ENCODE results near the gene LRRC56. TPM values are rescaled to one million over a fixed set of nuclear protein-coding genes. Genes with fewer than 3 reads are reported as not detected.
A peak's percentile ranks its signal among the peaks of the same experiment; 100 is the strongest.
"Not testable (repeated sequence)": the region's sequence is repeated elsewhere in the genome, so short reads cannot be mapped to it uniquely, and the experiment has no call there.

The LRRC56 gene
- total and polyA plus RNA-seq, 9 donors: 1.7 to 8.4 (median 5.4) TPM

DNA sequence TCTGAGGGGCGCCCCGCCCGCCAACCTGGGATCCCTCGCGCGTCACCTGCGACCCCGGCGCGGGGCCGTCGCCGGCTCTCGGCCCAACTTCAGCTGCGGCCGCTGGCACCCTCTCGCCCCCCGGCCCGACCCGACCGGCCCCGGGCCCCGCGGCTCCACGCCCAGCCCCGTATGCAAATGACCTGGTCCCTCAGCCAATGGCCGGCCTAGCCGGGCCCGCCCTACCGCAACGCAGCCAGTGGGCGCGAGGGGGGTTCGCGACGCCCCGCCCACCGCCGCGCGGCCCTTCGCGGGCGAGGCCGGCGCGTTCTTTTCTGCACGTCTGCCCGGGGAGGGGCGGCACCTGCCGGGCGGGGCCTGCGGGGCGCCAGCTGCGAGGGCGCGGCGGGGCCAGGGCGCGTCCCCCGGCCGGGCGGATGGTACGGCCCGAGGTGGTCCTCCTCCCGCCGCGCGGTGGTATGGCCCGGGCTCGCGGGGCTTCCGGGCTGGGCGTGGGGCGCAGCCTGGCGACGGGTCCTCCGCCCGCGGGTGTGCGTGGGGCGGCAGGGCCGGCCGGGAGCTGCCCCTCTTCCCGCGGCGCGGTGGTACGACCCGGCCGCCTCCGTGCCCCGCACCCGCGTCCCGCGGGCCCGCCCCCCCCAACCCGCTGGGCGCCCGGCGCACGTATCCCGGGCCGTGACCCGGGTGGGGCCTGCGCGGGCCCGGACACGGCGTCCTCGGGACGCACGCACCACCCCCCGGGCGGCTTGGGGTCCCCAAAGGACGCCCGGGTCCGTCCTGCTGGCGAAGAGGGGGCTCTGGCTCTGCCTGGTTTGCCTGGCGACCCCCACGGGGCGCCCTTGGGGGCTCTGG, 31.2 kb downstream of the LRRC56 start:
- H3K36me3 ChIP-seq (ENCODE audit: control insufficient read depth, insufficient read depth, low read length): no peaks in the 10 kb centered on the region
- peaks cover 6% of the 10 kb centered on the region for H3K27me3 ChIP-seq (ENCODE audit: control insufficient read depth, insufficient read depth, low read length)
- H3K27ac ChIP-seq (ENCODE audit: low read length): peak overlapping the region; percentile 65
- peaks cover 21% of the 10 kb centered on the region for H3K4me1 ChIP-seq (ENCODE audit: control insufficient read depth, insufficient read depth, low read length)
- peak; percentile 98 for DNase-seq
- no peaks in the 10 kb centered on the region for H3K9me3 ChIP-seq (replicated peaks; ENCODE audit: control insufficient read depth, low read depth, low read length)
- peak overlapping the region; percentile 55 for H3K4me3 ChIP-seq (ENCODE audit: low read length)
- under 1% methylated on average over 123 of the region's 123 CpGs for WGBS (ENCODE audit: insufficient coverage)

- Histone ChIP-seq H3K36me3 (ENCODE audit: control insufficient read depth, insufficient read depth, low read length) (no peaks in the 10 kb centered on the region), H3K4me1 (ENCODE audit: control insufficient read depth, insufficient read depth, low read length) (peaks cover 22% of the 10 kb centered on the region), H3K27me3 (ENCODE audit: control insufficient read depth, insufficient read depth, low read length) (peaks cover 9% of the 10 kb centered on the region), H3K4me3 (ENCODE audit: low read length) (peak overlapping the region; percentile 55), H3K27ac (ENCODE audit: low read length) (peak overlapping the region; percentile 65), H3K9me3 (replicated peaks; ENCODE audit: control insufficient read depth, low read depth, low read length) (no peaks in the 10 kb centered on the region)
- 31% methylated on average over 36 of the region's 36 CpGs for WGBS (ENCODE audit: insufficient coverage)
- peak; percentile 40 for DNase-seq
Measured at GRCh38 chr11:569158-569885, 32.0 kb downstream of the LRRC56 start.

- H3K4me1 ChIP-seq (ENCODE audit: control insufficient read depth, insufficient read depth, low read length): peaks cover 28% of the 10 kb centered on the region
- H3K4me3 ChIP-seq (ENCODE audit: low read length): no peak overlapping the region
- H3K27ac ChIP-seq (ENCODE audit: low read length): no peak overlapping the region
- no peaks in the 10 kb centered on the region for H3K36me3 ChIP-seq (ENCODE audit: control insufficient read depth, insufficient read depth, low read length)
- WGBS (ENCODE audit: insufficient coverage): 66% methylated on average over 6 of the region's 8 CpGs
- peaks cover 22% of the 10 kb centered on the region for H3K27me3 ChIP-seq (ENCODE audit: control insufficient read depth, insufficient read depth, low read length)
- DNase-seq: no peak
- H3K9me3 ChIP-seq (replicated peaks; ENCODE audit: control insufficient read depth, low read depth, low read length): no peaks in the 10 kb centered on the region
Measured at GRCh38 chr11:571802-572185, 34.5 kb downstream of the LRRC56 start.

GRCh38 chr11:573146-573759, 35.9 kb downstream of the LRRC56 start:
- no peak for DNase-seq
- H3K27me3 ChIP-seq (ENCODE audit: control insufficient read depth, insufficient read depth, low read length): peaks cover 22% of the 10 kb centered on the region
- H3K27ac ChIP-seq (ENCODE audit: low read length): no peak overlapping the region
- WGBS (ENCODE audit: insufficient coverage): 89% methylated on average over 11 of the region's 16 CpGs
- H3K36me3 ChIP-seq (ENCODE audit: control insufficient read depth, insufficient read depth, low read length): peaks cover 2% of the 10 kb centered on the region
- peaks cover 32% of the 10 kb centered on the region for H3K4me1 ChIP-seq (ENCODE audit: control insufficient read depth, insufficient read depth, low read length)
- no peak overlapping the region for H3K4me3 ChIP-seq (ENCODE audit: low read length)
- H3K9me3 ChIP-seq (replicated peaks; ENCODE audit: control insufficient read depth, low read depth, low read length): no peaks in the 10 kb centered on the region

GRCh38 chr11:574031-574570, 36.8 kb downstream of the LRRC56 start:
- H3K9me3 ChIP-seq (replicated peaks; ENCODE audit: control insufficient read depth, low read depth, low read length); H3K27ac ChIP-seq (ENCODE audit: low read length); H3K4me3 ChIP-seq (ENCODE audit: low read length); H3K36me3 ChIP-seq (ENCODE audit: control insufficient read depth, insufficient read depth, low read length): not testable (repeated sequence)
- Histone ChIP-seq H3K27me3 (ENCODE audit: control insufficient read depth, insufficient read depth, low read length) (peaks cover 22% of the 10 kb centered on the region), H3K4me1 (ENCODE audit: control insufficient read depth, insufficient read depth, low read length) (peaks cover 37% of the 10 kb centered on the region)
- WGBS (ENCODE audit: insufficient coverage): 45% methylated on average over 8 of the region's 14 CpGs
- peak; percentile 19 for DNase-seq

DNA sequence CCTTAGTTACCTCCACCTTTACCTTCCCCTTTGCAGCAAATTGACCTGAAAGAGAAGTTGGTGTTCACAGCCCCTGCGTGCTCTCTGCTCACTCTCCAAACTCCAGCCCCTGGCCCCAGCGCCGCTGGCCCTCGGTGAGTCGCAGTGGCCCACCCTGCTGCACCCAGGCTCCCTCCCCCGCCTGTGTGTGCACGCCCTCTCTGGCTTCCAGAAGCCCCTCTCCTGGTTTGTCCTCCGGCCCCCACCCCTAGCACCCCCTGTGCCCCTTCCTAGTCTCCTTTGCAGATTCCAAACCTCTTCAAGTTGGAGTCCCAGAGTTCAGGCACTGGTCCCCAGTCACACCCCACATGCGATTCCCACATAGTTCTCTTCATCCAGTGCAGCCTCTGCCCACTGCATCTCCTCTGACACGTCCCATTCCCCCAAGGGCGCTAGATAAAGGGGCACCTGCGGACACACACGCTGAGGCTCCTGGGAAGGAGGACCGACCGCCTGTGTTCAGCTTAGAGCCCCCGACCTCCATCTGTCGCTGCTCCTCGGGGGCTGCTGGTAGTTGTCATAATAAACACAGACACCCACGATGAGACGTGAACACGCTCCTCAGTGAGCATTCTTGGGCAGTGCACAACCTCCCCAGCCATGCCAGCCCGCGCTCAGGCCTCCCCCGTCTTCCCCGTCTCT, 37.4 kb downstream of the LRRC56 start:
- DNase-seq: peak; percentile 45
- Histone ChIP-seq H3K4me1 (ENCODE audit: control insufficient read depth, insufficient read depth, low read length) (peaks cover 33% of the 10 kb centered on the region), H3K36me3 (ENCODE audit: control insufficient read depth, insufficient read depth, low read length) (peaks cover 2% of the 10 kb centered on the region), H3K27ac (ENCODE audit: low read length) (no peak overlapping the region), H3K9me3 (replicated peaks; ENCODE audit: control insufficient read depth, low read depth, low read length) (no peaks in the 10 kb centered on the region), H3K4me3 (ENCODE audit: low read length) (peak overlapping the region; percentile 58), H3K27me3 (ENCODE audit: control insufficient read depth, insufficient read depth, low read length) (peaks cover 22% of the 10 kb centered on the region)
- WGBS (ENCODE audit: insufficient coverage): 18% methylated on average over 24 of the region's 25 CpGs

DNA sequence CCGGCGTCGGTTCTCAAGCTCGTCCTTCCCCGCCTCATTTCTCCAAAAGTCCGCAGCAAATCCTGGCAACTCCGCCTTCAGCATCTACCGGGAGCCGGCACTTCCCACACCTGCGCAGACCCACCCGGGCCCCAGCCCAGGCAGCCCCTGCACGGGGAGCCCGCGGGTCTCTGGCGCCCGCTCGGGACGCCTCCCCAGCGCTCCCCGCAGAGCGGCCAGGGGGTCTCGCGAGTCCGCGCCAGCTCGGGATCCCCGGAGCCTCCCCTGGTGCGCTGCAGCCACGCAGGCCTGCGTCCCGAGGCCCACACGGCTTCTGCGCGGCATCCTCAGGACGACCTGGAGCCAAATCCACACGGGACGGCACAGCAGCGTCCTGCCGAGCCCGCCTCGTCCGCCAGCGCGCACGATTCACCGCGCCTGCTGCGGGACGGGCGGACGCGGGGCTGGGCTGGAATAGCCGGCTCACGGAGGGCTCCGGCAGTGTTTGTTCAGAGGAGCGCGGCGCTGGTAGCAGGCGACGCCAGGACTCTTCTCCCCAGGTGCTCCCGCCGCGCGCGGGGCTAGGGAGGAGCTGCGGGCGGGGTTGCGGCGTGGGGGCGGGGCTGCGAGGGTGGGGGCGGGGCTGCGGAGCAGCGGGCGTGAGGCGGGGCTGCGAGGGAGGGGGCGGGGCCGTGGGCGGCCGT, 38.1 kb downstream of the LRRC56 start:
- Histone ChIP-seq H3K4me1 (ENCODE audit: control insufficient read depth, insufficient read depth, low read length) (peaks cover 31% of the 10 kb centered on the region), H3K36me3 (ENCODE audit: control insufficient read depth, insufficient read depth, low read length) (peaks cover 2% of the 10 kb centered on the region), H3K9me3 (replicated peaks; ENCODE audit: control insufficient read depth, low read depth, low read length) (no peaks in the 10 kb centered on the region), H3K27ac (ENCODE audit: low read length) (no peak overlapping the region), H3K4me3 (ENCODE audit: low read length) (peak overlapping the region; percentile 58), H3K27me3 (ENCODE audit: control insufficient read depth, insufficient read depth, low read length) (peaks cover 22% of the 10 kb centered on the region)
- DNase-seq: no peak
- under 1% methylated on average over 55 of the region's 81 CpGs for WGBS (ENCODE audit: insufficient coverage)

DNA sequence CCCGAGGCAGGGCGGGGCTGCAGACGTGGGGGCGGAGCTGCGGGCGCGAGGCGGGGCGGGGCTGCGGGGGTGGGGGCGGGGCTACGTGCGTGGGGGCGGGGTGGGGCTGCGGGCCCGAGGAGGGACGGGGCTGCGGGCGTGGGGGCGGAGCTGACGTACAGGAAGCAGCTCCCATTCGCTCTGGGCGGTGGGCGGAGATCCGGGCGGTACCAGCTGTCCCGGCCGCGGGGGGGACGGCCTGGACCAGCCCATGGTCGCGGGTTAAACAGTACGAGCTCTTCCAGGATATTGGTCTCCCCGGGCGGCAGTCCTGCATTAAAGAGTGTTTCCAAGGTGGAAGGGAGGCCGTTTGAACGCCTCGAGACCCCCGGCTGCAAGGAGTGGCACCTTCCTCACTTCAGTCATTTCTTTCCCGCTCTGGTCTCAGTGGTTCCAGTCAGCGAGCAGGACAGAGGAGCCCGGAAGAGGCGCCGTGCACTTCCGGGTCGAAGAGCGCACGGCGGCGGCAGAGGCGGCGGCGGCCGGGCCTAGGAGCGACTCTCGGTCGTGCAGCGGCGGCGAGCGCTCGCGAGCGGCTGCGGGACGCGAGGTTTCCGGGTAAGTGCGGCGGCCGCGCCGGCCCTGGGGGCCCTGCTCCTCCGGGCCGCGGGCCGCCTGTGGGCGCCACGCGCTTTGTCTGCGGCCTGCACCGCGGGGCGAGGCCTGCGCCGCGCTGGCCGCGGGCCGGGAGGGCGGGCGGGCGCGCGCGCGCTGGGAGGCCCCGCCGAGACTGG, 38.9 kb downstream of the LRRC56 start, which contains the start of gene PHRF1:
Gene PHRF1 (plus strand): TSS at position 475 of the 773 bp plus-strand sequence. CDS start 5,043 bp downstream, outside the sequence.
- Histone ChIP-seq H3K4me1 (ENCODE audit: control insufficient read depth, insufficient read depth, low read length) (peaks cover 32% of the 10 kb centered on the region), H3K4me3 (ENCODE audit: low read length) (peak within 1 kb of the TSS; percentile 90), H3K9me3 (replicated peaks; ENCODE audit: control insufficient read depth, low read depth, low read length) (no peaks in the 10 kb centered on the region), H3K36me3 (ENCODE audit: control insufficient read depth, insufficient read depth, low read length) (peaks cover 3% of the 10 kb centered on the region), H3K27me3 (ENCODE audit: control insufficient read depth, insufficient read depth, low read length) (peaks cover 22% of the 10 kb centered on the region), H3K27ac (ENCODE audit: low read length) (peak within 1 kb of the TSS; percentile 91)
- WGBS (ENCODE audit: insufficient coverage): under 1% methylated on average over 73 of the region's 99 CpGs
- DNase-seq: peak; percentile 97

All from muscle of leg (tissue), 11 donors.